ENCODE results near the gene WNK1.

GRCh38 chr12:879641-880040 is 127.3 kb downstream of the WNK1 start:
- TF ChIP-seq CTCF (IDR thresholded peaks at IDR 0.05) (no peak), POLR2A (IDR thresholded peaks at IDR 0.05) (no peak)

Measured in adrenal gland (tissue), 5 donors.